Measurements from ENCODE around the gene DHRS13. TPM values are rescaled to one million over a fixed set of nuclear protein-coding genes. Genes with fewer than 3 reads are reported as not detected.

Gene DHRS13
- total RNA-seq, 1 donor from 2014 or later = 12.4 TPM

GRCh38 chr17:28883967-28884702 lies 18.7 kb downstream of the DHRS13 start:
- H3K36me3 Mint-ChIP-seq = peaks cover 18% of the 10 kb centered on the region
- no peak for DNase-seq (ENCODE audit: low spot score in 2 of 2, unreplicated experiment in 2 of 2)
- H3K27ac Mint-ChIP-seq = no peak overlapping the region
- H3K4me3 Mint-ChIP-seq = no peak overlapping the region
- no peak for TF ChIP-seq CTCF (IDR thresholded peaks at IDR 0.05; ENCODE audit: unreplicated experiment)
- no peaks in the 10 kb centered on the region for H3K4me1 Mint-ChIP-seq
- no peaks in the 10 kb centered on the region for H3K27me3 Mint-ChIP-seq (ENCODE audit: low read depth)
- H3K9me3 Mint-ChIP-seq = no peaks in the 10 kb centered on the region

- no peak overlapping the region for H3K27ac Mint-ChIP-seq
- no peak for DNase-seq (ENCODE audit: low spot score in 2 of 2, unreplicated experiment in 2 of 2)
- no peaks in the 10 kb centered on the region for H3K27me3 Mint-ChIP-seq (ENCODE audit: low read depth)
- H3K4me3 Mint-ChIP-seq = no peak overlapping the region
- H3K9me3 Mint-ChIP-seq = no peaks in the 10 kb centered on the region
- peaks cover 28% of the 10 kb centered on the region for H3K36me3 Mint-ChIP-seq
- no peak for TF ChIP-seq CTCF (IDR thresholded peaks at IDR 0.05; ENCODE audit: unreplicated experiment)
- no peaks in the 10 kb centered on the region for H3K4me1 Mint-ChIP-seq
Observed at GRCh38 chr17:28882154-28882895, 20.6 kb downstream of the DHRS13 start.

GRCh38 chr17:28881533-28882056 lies 21.3 kb downstream of the DHRS13 start:
- no peak for DNase-seq (ENCODE audit: low spot score in 2 of 2, unreplicated experiment in 2 of 2)
- no peaks in the 10 kb centered on the region for H3K9me3 Mint-ChIP-seq
- peaks cover 30% of the 10 kb centered on the region for H3K36me3 Mint-ChIP-seq
- no peaks in the 10 kb centered on the region for H3K4me1 Mint-ChIP-seq
- H3K27ac Mint-ChIP-seq = no peak overlapping the region
- no peaks in the 10 kb centered on the region for H3K27me3 Mint-ChIP-seq (ENCODE audit: low read depth)
- H3K4me3 Mint-ChIP-seq = no peak overlapping the region
- TF ChIP-seq CTCF (IDR thresholded peaks at IDR 0.05; ENCODE audit: unreplicated experiment) = no peak

- H3K36me3 Mint-ChIP-seq = peaks cover 30% of the 10 kb centered on the region
- H3K4me1 Mint-ChIP-seq = no peaks in the 10 kb centered on the region
- DNase-seq (ENCODE audit: low spot score in 2 of 2, unreplicated experiment in 2 of 2) = no peak
- no peaks in the 10 kb centered on the region for H3K27me3 Mint-ChIP-seq (ENCODE audit: low read depth)
- no peaks in the 10 kb centered on the region for H3K9me3 Mint-ChIP-seq
- H3K27ac Mint-ChIP-seq = no peak overlapping the region
- H3K4me3 Mint-ChIP-seq = no peak overlapping the region
- no peak for TF ChIP-seq CTCF (IDR thresholded peaks at IDR 0.05; ENCODE audit: unreplicated experiment)
Observed at GRCh38 chr17:28880572-28880945, 22.3 kb downstream of the DHRS13 start.

- peaks cover 27% of the 10 kb centered on the region for H3K36me3 Mint-ChIP-seq
- DNase-seq (ENCODE audit: low spot score in 2 of 2, unreplicated experiment in 2 of 2) = no peak
- H3K27ac Mint-ChIP-seq = no peak overlapping the region
- H3K4me3 Mint-ChIP-seq = no peak overlapping the region
- no peaks in the 10 kb centered on the region for H3K9me3 Mint-ChIP-seq
- no peak for TF ChIP-seq CTCF (IDR thresholded peaks at IDR 0.05; ENCODE audit: unreplicated experiment)
- H3K4me1 Mint-ChIP-seq = no peaks in the 10 kb centered on the region
- H3K27me3 Mint-ChIP-seq (ENCODE audit: low read depth) = no peaks in the 10 kb centered on the region
Observed at GRCh38 chr17:28879886-28880571, 22.9 kb downstream of the DHRS13 start.

All from mesothelial cell of epicardium (in vitro differentiated cells).